Gastroesophageal sphincter (tissue), 3 donors: Measurements from ENCODE around the gene DIABLO.

Experiments used
- POLR2AphosphoS5 ChIP-seq: sonication (generic); formaldehyde crosslinking; IDR thresholded peaks from one replicate; pipeline ENCODE4 v1.6.1; 2017; ENCODE audit warnings: antibody characterized with exemption
- TF ChIP-seq, protein P1 (sequence below), 4 experiments: fragments of 200-600 bp in 2 of 4; fragments of 450-650 bp in 2 of 4; sonication (generic) in 1 of 4; IDR thresholded peaks; one replicate each; pipeline ENCODE4 v1.5.1; 2017 to 2019; ENCODE audit warnings: antibody characterized with exemption in 4 of 4, mild to moderate bottlenecking in 2 of 4, moderate library complexity in 2 of 4

DNA sequence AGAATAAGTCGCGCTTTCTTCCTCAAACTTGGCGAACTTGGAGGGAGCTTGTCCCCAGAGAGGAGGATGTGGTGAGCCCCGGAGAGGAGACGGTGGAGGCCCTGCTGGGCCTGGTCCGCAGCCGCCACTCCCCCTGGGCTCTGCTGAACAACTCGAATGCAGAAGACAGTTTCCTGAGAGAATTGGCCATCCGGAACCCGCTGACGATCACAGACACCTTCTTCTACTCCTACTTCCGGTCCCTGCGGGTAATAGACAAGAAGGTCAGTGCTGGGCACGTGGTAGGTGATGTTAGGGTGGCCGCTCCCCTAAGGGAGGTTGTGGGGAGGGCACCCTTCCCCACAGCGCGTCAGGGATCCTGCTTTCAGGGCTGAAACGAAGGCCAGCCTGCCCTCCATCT is 41.3 kb downstream of the DIABLO start:
- TF ChIP-seq POLR2AphosphoS5: no peak
- TF ChIP-seq, protein P1, sequence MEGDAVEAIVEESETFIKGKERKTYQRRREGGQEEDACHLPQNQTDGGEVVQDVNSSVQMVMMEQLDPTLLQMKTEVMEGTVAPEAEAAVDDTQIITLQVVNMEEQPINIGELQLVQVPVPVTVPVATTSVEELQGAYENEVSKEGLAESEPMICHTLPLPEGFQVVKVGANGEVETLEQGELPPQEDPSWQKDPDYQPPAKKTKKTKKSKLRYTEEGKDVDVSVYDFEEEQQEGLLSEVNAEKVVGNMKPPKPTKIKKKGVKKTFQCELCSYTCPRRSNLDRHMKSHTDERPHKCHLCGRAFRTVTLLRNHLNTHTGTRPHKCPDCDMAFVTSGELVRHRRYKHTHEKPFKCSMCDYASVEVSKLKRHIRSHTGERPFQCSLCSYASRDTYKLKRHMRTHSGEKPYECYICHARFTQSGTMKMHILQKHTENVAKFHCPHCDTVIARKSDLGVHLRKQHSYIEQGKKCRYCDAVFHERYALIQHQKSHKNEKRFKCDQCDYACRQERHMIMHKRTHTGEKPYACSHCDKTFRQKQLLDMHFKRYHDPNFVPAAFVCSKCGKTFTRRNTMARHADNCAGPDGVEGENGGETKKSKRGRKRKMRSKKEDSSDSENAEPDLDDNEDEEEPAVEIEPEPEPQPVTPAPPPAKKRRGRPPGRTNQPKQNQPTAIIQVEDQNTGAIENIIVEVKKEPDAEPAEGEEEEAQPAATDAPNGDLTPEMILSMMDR (IDR thresholded peaks at IDR 0.05): no peak
